A549 (cell line): ENCODE data around the gene PTPRN2. TPM values are rescaled to one million over a fixed set of nuclear protein-coding genes. Genes with fewer than 3 reads are reported as not detected.

Experiments used
- ATAC-seq, 2 experiments: fragments of 200-7000 bp in 1 of 2; fragments of >200 bp in 1 of 2; cut with Nextera tagmentation in 1 of 2; cut with Tn5 transposase in 1 of 2; 3 replicates each; pipeline versions ENCODE4 v1.8.0 to v1.9.1; 2018 to 2020; ENCODE audit warnings: mild to moderate bottlenecking in 1 of 2, moderate library complexity in 1 of 2
- CTCF ChIA-PET: fragments of 300-600 bp; sonication (Branson Sonifier 250); formaldehyde crosslinking; extraction: SDS; loops from one replicate; lab custom pipeline; 2021; ENCODE audit warnings: antibody characterized with exemption, inconsistent platforms; lab: Yijun Ruan, JAX
- POLR2A ChIA-PET: fragments of 350-600 bp; formaldehyde crosslinking; extraction: SDS; loops from one replicate; lab custom pipeline; 2021; ENCODE audit warnings: antibody characterized with exemption, inconsistent platforms; lab: Yijun Ruan, JAX
- DNase-seq, 2 experiments: peaks; one replicate each; pipeline versions ENCODE4 v3.0.0 to v3.0.0-alpha.2; 2011 to 2016; ENCODE audit warnings: low read depth in 1 of 2, low spot score in 1 of 2
- FAIRE-seq: peaks from 2 replicates; lab custom pipeline; 2011; peaks lifted over from hg19 to GRCh38; lab: Jason Lieb, UNC
- H3K27ac ChIP-seq, 2 experiments: fragments of >200 bp; sonication (Bioruptor Twin); formaldehyde crosslinking; 3 replicates each; pipeline ENCODE4 v1.5.1; 2016 to 2017
- H3K4me1 ChIP-seq: fragments of >200 bp; sonication (Bioruptor Twin); formaldehyde crosslinking; 3 replicates; pipeline ENCODE4 v1.6.1; 2016
- H3K4me2 ChIP-seq: fragments of >200 bp; sonication (Bioruptor Twin); formaldehyde crosslinking; 3 replicates; pipeline ENCODE4 v1.6.1; 2016
- H3K4me3 ChIP-seq: fragments of >200 bp; sonication (Bioruptor Twin); formaldehyde crosslinking; 3 replicates; pipeline ENCODE4 v1.5.1; 2016
- H3K9me3 ChIP-seq: fragments of >200 bp; sonication (Bioruptor Twin); formaldehyde crosslinking; 3 replicates; pipeline ENCODE4 v1.6.1; 2016
- ATOH8 ChIP-seq: fragments of 250-450 bp; sonication (Bioruptor Pico); IDR thresholded peaks from 2 replicates; pipeline ENCODE4 v1.5.0; 2020; ENCODE audit warnings: low read depth, mild to moderate bottlenecking, moderate library complexity
- BHLHE40 ChIP-seq: IDR thresholded peaks from 2 replicates; pipeline ENCODE4 v1.6.1; 2012; ENCODE audit warnings: low read depth, low read length, inconsistent platforms
- CBX2 ChIP-seq: fragments of 200-600 bp; sonication (generic); IDR thresholded peaks from 2 replicates; pipeline ENCODE4 v1.6.1; 2016; ENCODE audit warnings: low read depth, mild to moderate bottlenecking, borderline replicate concordance
- CEBPB ChIP-seq, 2 experiments: fragments of >200 bp in 1 of 2; sonication (Bioruptor Twin) in 1 of 2; formaldehyde crosslinking in 1 of 2; IDR thresholded peaks; 2 replicates each; pipeline ENCODE4 v1.6.1; 2012 to 2016
- EHMT2 ChIP-seq: fragments of 200-600 bp; sonication (generic); IDR thresholded peaks from 2 replicates; pipeline ENCODE4 v1.6.1; 2016; ENCODE audit warnings: antibody characterized with exemption, low read depth, mild to moderate bottlenecking, moderate library complexity
- ELK1 ChIP-seq: fragments of 150-350 bp; IDR thresholded peaks from 2 replicates; pipeline ENCODE4 v1.6.1; 2014; ENCODE audit warnings: low read depth, mild to moderate bottlenecking, low read length
- ESRRA ChIP-seq: fragments of 150-350 bp; IDR thresholded peaks from 2 replicates; pipeline ENCODE4 v1.6.1; 2014; ENCODE audit warnings: mild to moderate bottlenecking, low read length, borderline replicate concordance
- FOSB ChIP-seq: fragments of 250-450 bp; sonication (Bioruptor Pico); IDR thresholded peaks from 2 replicates; pipeline ENCODE4 v1.5.0; 2020; ENCODE audit warnings: mild to moderate bottlenecking, moderate library complexity
- FOSL2 ChIP-seq, 2 experiments: fragments of 450-650 bp in 1 of 2; fragments of >200 bp in 1 of 2; sonication (Bioruptor Twin) in 1 of 2; formaldehyde crosslinking; IDR thresholded peaks; 2 replicates each; pipeline versions ENCODE4 v1.5.0 to v1.6.1; 2016 to 2020; ENCODE audit warnings: mild to moderate bottlenecking in 1 of 2, moderate library complexity in 1 of 2
- FOXS1 ChIP-seq: fragments of 250-450 bp; sonication (Bioruptor Pico); IDR thresholded peaks from 2 replicates; pipeline ENCODE4 v1.5.0; 2020; ENCODE audit warnings: mild to moderate bottlenecking, moderate library complexity
- HOXB13 ChIP-seq: fragments of 250-450 bp; sonication (Bioruptor Pico); IDR thresholded peaks from 2 replicates; pipeline ENCODE4 v1.5.0; 2020; ENCODE audit warnings: low read depth, mild to moderate bottlenecking, moderate library complexity
- JUN ChIP-seq, 2 experiments: fragments of >200 bp; sonication (Bioruptor Twin); formaldehyde crosslinking; IDR thresholded peaks; 2 replicates in 1 of 2; 3 replicates in 1 of 2; pipeline ENCODE4 v1.6.1; 2016 to 2017
- KDM1A ChIP-seq: fragments of 200-600 bp; sonication (generic); IDR thresholded peaks from 2 replicates; pipeline ENCODE4 v1.6.1; 2016; ENCODE audit warnings: low read depth, mild to moderate bottlenecking
- KDM5A ChIP-seq: fragments of 200-600 bp; sonication (generic); IDR thresholded peaks from 2 replicates; pipeline ENCODE4 v1.6.1; 2016; ENCODE audit warnings: antibody characterized with exemption, mild to moderate bottlenecking
- MAFK ChIP-seq: fragments of 450-650 bp; IDR thresholded peaks from 2 replicates; pipeline ENCODE4 v1.6.1; 2014; ENCODE audit not compliant: partially characterized antibody
- NFE2L2 ChIP-seq: fragments of 150-350 bp; conservative IDR thresholded peaks from 2 replicates; pipeline ENCODE4 v1.6.1; 2014; ENCODE audit warnings: low read length
- NPAS2 ChIP-seq: fragments of 250-450 bp; sonication (Bioruptor Pico); IDR thresholded peaks from 2 replicates; pipeline ENCODE4 v1.8.0; 2022; ENCODE audit warnings: mild to moderate bottlenecking, moderate library complexity, borderline replicate concordance
- PHF8 ChIP-seq: fragments of 200-600 bp; sonication (generic); IDR thresholded peaks from 2 replicates; pipeline ENCODE4 v1.6.1; 2016; ENCODE audit warnings: low read depth, mild to moderate bottlenecking, antibody characterized with exemption, moderate library complexity, borderline replicate concordance
- POLR2A ChIP-seq: IDR thresholded peaks from 2 replicates; pipeline ENCODE4 v1.6.1; 2012; ENCODE audit warnings: mild to moderate bottlenecking, low read length
- RARB ChIP-seq: fragments of 250-450 bp; sonication (Bioruptor Pico); IDR thresholded peaks from 2 replicates; pipeline ENCODE4 v1.8.0; 2021; ENCODE audit warnings: mild to moderate bottlenecking, moderate library complexity
- RCOR1 ChIP-seq: fragments of 150-350 bp; IDR thresholded peaks from 2 replicates; pipeline ENCODE4 v1.6.1; 2014; ENCODE audit warnings: antibody characterized with exemption, low read length, low read depth
- REST ChIP-seq: fragments of 200-600 bp; sonication (generic); IDR thresholded peaks from 2 replicates; pipeline ENCODE4 v1.6.1; 2016; ENCODE audit warnings: antibody characterized with exemption, mild to moderate bottlenecking, moderate library complexity
- RFX5 ChIP-seq: fragments of 450-650 bp; IDR thresholded peaks from 2 replicates; pipeline ENCODE4 v1.7.1; 2014; ENCODE audit warnings: antibody characterized with exemption, mild to moderate bottlenecking, moderate library complexity
- SMC3 ChIP-seq: fragments of >200 bp; sonication (Bioruptor Twin); formaldehyde crosslinking; IDR thresholded peaks from 3 replicates; pipeline ENCODE4 v1.6.1; 2018; ENCODE audit warnings: inconsistent platforms
- SREBF2 ChIP-seq: fragments of 450-650 bp; IDR thresholded peaks from 2 replicates; pipeline ENCODE4 v1.6.1; 2014; ENCODE audit warnings: mild to moderate bottlenecking, moderate library complexity
- USF2 ChIP-seq: fragments of 450-650 bp; IDR thresholded peaks from 2 replicates; pipeline ENCODE4 v1.6.1; 2014; ENCODE audit warnings: antibody characterized with exemption
- ZFP36 ChIP-seq: fragments of 450-650 bp; IDR thresholded peaks from 2 replicates; pipeline ENCODE4 v1.6.1; 2014; ENCODE audit warnings: borderline replicate concordance; ENCODE audit not compliant: partially characterized antibody
- ZNF302 ChIP-seq: fragments of 250-450 bp; sonication (Bioruptor Pico); IDR thresholded peaks from 2 replicates; pipeline ENCODE4 v1.9.0; 2021; ENCODE audit warnings: inconsistent platforms, mild to moderate bottlenecking, moderate library complexity
- WGBS: methylation state at CpG from one replicate; pipeline ENCODE4 v1.1.6; 2017; ENCODE audit errors: missing lambda C conversion rate; 5-methylcytosine and 5-hydroxymethylcytosine counted together
- polyA plus RNA-seq, 4 experiments: library from polyadenylated mRNA; depleted of rRNA in 3 of 4; stranded (reverse); fragments of >200 nt; fragmentation: RNase III in 1 of 4; extraction: RNeasy Plus Mini Kit Qiagen cat#74134 plus additional on column Dnase treatment in 1 of 4; gene quantifications; 2 replicates in 3 of 4; 3 replicates in 1 of 4; pipeline ENCODE4 v1.2.3, GENCODE V29; 2011 to 2017

The PTPRN2 gene
- polyA plus RNA-seq, 2 of the 4 experiments (the other 2 are of a cell fraction) = 0.41 to 1.2 TPM

GRCh38 chr7:157561816-157562410, 1025.7 kb downstream of the PTPRN2 start:
- no peak for DNase-seq
- CTCF ChIA-PET = no interaction called here
- Histone ChIP-seq H3K9me3 (no peaks in the 10 kb centered on the region), H3K27ac (no peak overlapping the region), H3K4me1 (no peaks in the 10 kb centered on the region), H3K4me2 (no peak overlapping the region)
- ATAC-seq = no peak
- 40% methylated on average over 11 of the region's 13 CpGs for WGBS
- no peak for FAIRE-seq
- no peak for TF ChIP-seq POLR2A
- no peak for TF ChIP-seq CBX2
- TF ChIP-seq HOXB13 (CRISPR knock-in tag) = no peak
- no peak for TF ChIP-seq CEBPB (IDR thresholded peaks at IDR 0.05)
- no peak for TF ChIP-seq KDM1A
- no peak for TF ChIP-seq USF2
- TF ChIP-seq NPAS2 (CRISPR knock-in tag) = no peak
- no peak for TF ChIP-seq KDM5A
- TF ChIP-seq REST = no peak
- no peak for TF ChIP-seq FOSL2 (IDR thresholded peaks at IDR 0.05)
- no peak for TF ChIP-seq FOSL2 (CRISPR knock-in tag; IDR thresholded peaks at IDR 0.05)
- TF ChIP-seq FOXS1 (CRISPR knock-in tag) = no peak
- TF ChIP-seq JUN (IDR thresholded peaks at IDR 0.05) = no peak
- TF ChIP-seq EHMT2 = no peak
- no peak for TF ChIP-seq ATOH8 (CRISPR knock-in tag)
- no peak for TF ChIP-seq SREBF2
- TF ChIP-seq SMC3 = no peak
- TF ChIP-seq FOSB (CRISPR knock-in tag) = no peak
- TF ChIP-seq BHLHE40 = no peak
- no peak for TF ChIP-seq ZNF302 (CRISPR knock-in tag)
- TF ChIP-seq PHF8 = no peak
- TF ChIP-seq, all 56 proteins: peak for 0
- POLR2A ChIA-PET = no interaction called here
- H3K4me3 ChIP-seq = no peak overlapping the region

- DNase-seq = no peak
- no peaks in the 10 kb centered on the region for H3K9me3 ChIP-seq
- H3K4me2 ChIP-seq = no peak overlapping the region
- no peak for FAIRE-seq
- ATAC-seq = no peak; a peak in 1 of 6 replicates
- H3K27ac ChIP-seq = no peak overlapping the region
- POLR2A ChIA-PET = no interaction called here
- 53% methylated on average over 3 of the region's 3 CpGs for WGBS
- H3K4me3 ChIP-seq = no peak overlapping the region
- CTCF ChIA-PET = no interaction called here
- H3K4me1 ChIP-seq = no peaks in the 10 kb centered on the region
- TF ChIP-seq RARB (CRISPR knock-in tag) = no peak
- no peak for TF ChIP-seq RFX5
- TF ChIP-seq RCOR1 = no peak
- TF ChIP-seq SREBF2 = no peak
- no peak for TF ChIP-seq NFE2L2
- no peak for TF ChIP-seq FOSL2 (IDR thresholded peaks at IDR 0.05)
- TF ChIP-seq FOSL2 (CRISPR knock-in tag; IDR thresholded peaks at IDR 0.05) = no peak
- no peak for TF ChIP-seq ESRRA
- TF ChIP-seq MAFK = no peak
- TF ChIP-seq BHLHE40 = no peak
- TF ChIP-seq EHMT2 = no peak
- no peak for TF ChIP-seq PHF8
- no peak for TF ChIP-seq CBX2
- no peak for TF ChIP-seq ZFP36
- TF ChIP-seq HOXB13 (CRISPR knock-in tag) = no peak
- TF ChIP-seq ELK1 = no peak
- TF ChIP-seq ZNF302 (CRISPR knock-in tag) = no peak
Observed at GRCh38 chr7:157561523-157561785, 1026.2 kb downstream of the PTPRN2 start.
